PFSK-1 (cell line): Measurements from ENCODE around the gene GRIN1.

Experiments used
- FOXP2 ChIP-seq: optimal IDR thresholded peaks from 2 replicates; pipeline ENCODE3; 2011; ENCODE audit warnings: borderline replicate concordance, control low read depth, inconsistent platforms; ENCODE audit not compliant: insufficient read depth; ENCODE audit errors: extremely low read length, extremely low read depth
- POLR2AphosphoS5 ChIP-seq: IDR thresholded peaks from 2 replicates; pipeline ENCODE4 v1.6.1; 2012; ENCODE audit warnings: low read depth, mild to moderate bottlenecking, control low read depth, low read length, moderate library complexity
- REST ChIP-seq, 2 experiments: IDR thresholded peaks; 2 replicates each; pipeline versions ENCODE4 v1.6.1 to v1.8.0; 2011 to 2012; ENCODE audit warnings: low read depth in 2 of 2, low read length in 2 of 2, control low read depth in 1 of 2, inconsistent platforms in 1 of 2, mild to moderate bottlenecking in 1 of 2, moderate library complexity in 1 of 2; ENCODE audit not compliant: insufficient read depth in 1 of 2
- SIN3A ChIP-seq: IDR thresholded peaks from 2 replicates; pipeline ENCODE4 v1.6.1; 2012; ENCODE audit warnings: mild to moderate bottlenecking, low read length, moderate library complexity, borderline replicate concordance; ENCODE audit not compliant: insufficient read depth
- TAF1 ChIP-seq: IDR thresholded peaks from 2 replicates; pipeline ENCODE4 v1.6.1; 2012; ENCODE audit warnings: low read length, control low read depth, borderline replicate concordance; ENCODE audit not compliant: insufficient read depth

GRCh38 chr9:137188490-137189296 is 49.7 kb downstream of the GRIN1 start, which contains the start of the genes ANAPC2 and SSNA1:
- peak; percentile 82 for TF ChIP-seq POLR2AphosphoS5
- TF ChIP-seq SIN3A: no peak; the same call in 1 of the 2 replicates
- peak in 1 of 2 experiments; percentile 51; a peak in 1 of 4 replicates for TF ChIP-seq REST (IDR thresholded peaks at IDR 0.05; ENCODE audit: insufficient read depth in 1 of 2, low read depth in 2 of 2, low read length in 2 of 2)
- TF ChIP-seq TAF1: peak; percentile 26; the same call in 1 of the 2 replicates
- no peak for TF ChIP-seq FOXP2
